ENCODE data around the gene N4BP3.

GRCh38 chr5:178131446-178131996, 18.2 kb downstream of the N4BP3 start:
- no peak for TF ChIP-seq EZH2 (IDR thresholded peaks at IDR 0.05; ENCODE audit: borderline replicate concordance, low read depth, low read length, severe bottlenecking)
- TF ChIP-seq, protein P1, sequence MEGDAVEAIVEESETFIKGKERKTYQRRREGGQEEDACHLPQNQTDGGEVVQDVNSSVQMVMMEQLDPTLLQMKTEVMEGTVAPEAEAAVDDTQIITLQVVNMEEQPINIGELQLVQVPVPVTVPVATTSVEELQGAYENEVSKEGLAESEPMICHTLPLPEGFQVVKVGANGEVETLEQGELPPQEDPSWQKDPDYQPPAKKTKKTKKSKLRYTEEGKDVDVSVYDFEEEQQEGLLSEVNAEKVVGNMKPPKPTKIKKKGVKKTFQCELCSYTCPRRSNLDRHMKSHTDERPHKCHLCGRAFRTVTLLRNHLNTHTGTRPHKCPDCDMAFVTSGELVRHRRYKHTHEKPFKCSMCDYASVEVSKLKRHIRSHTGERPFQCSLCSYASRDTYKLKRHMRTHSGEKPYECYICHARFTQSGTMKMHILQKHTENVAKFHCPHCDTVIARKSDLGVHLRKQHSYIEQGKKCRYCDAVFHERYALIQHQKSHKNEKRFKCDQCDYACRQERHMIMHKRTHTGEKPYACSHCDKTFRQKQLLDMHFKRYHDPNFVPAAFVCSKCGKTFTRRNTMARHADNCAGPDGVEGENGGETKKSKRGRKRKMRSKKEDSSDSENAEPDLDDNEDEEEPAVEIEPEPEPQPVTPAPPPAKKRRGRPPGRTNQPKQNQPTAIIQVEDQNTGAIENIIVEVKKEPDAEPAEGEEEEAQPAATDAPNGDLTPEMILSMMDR (IDR thresholded peaks at IDR 0.05; ENCODE audit: borderline replicate concordance, extremely low read depth, low read length, poor library complexity, severe bottlenecking), result no peak

Data from DND-41 (cell line).